KMS-11 (cell line): ENCODE measurements around the gene CTCFL.

Experiments used
- H2AFZ ChIP-seq: fragments of 200-600 bp; sonication (generic); 2 replicates; pipeline ENCODE4 v1.6.1; 2016; ENCODE audit warnings: antibody characterized with exemption, mixed run types, low read depth
- H3K27ac ChIP-seq: fragments of 200-600 bp; sonication (generic); 2 replicates; pipeline ENCODE4 v1.6.1; 2016; ENCODE audit warnings: mild to moderate bottlenecking, mixed run types
- H3K27me3 ChIP-seq: fragments of 200-600 bp; sonication (generic); 2 replicates; pipeline ENCODE4 v1.6.1; 2017; ENCODE audit warnings: mild to moderate bottlenecking, low read depth, mixed run types, moderate library complexity; ENCODE audit not compliant: insufficient read depth
- H3K36me3 ChIP-seq: fragments of 200-600 bp; sonication (generic); 2 replicates; pipeline ENCODE4 v1.6.1; 2017; ENCODE audit warnings: mild to moderate bottlenecking, mixed run types; ENCODE audit not compliant: insufficient read depth
- H3K4me1 ChIP-seq: fragments of 200-600 bp; sonication (generic); 2 replicates; pipeline ENCODE4 v1.6.1; 2016; ENCODE audit warnings: mild to moderate bottlenecking, low read depth, mixed run types; ENCODE audit not compliant: poor library complexity, severe bottlenecking
- H3K4me2 ChIP-seq: fragments of 200-600 bp; sonication (generic); 2 replicates; pipeline ENCODE4 v1.7.0; 2016; ENCODE audit warnings: mild to moderate bottlenecking, mixed run types
- H3K4me3 ChIP-seq: fragments of 200-600 bp; sonication (generic); IDR thresholded peaks from 2 replicates; pipeline ENCODE4 v1.6.1; 2017; ENCODE audit warnings: low read depth, low read length, mixed read lengths; ENCODE audit not compliant: insufficient read depth
- H3K79me2 ChIP-seq: fragments of 200-600 bp; sonication (generic); 2 replicates; pipeline ENCODE4 v1.6.1; 2016; ENCODE audit warnings: low read depth, mixed run types; ENCODE audit not compliant: insufficient read depth
- H3K9ac ChIP-seq: fragments of 200-600 bp; sonication (generic); 2 replicates; pipeline ENCODE4 v1.6.1; 2016; ENCODE audit warnings: mild to moderate bottlenecking, mixed run types
- H4K20me1 ChIP-seq: fragments of 200-600 bp; sonication (generic); 2 replicates; pipeline ENCODE4 v1.6.1; 2016; ENCODE audit warnings: mild to moderate bottlenecking, mixed run types; ENCODE audit not compliant: insufficient read depth
- TF ChIP-seq, protein P1 (sequence below): fragments of 200-600 bp; sonication (generic); conservative IDR thresholded peaks from 2 replicates; pipeline ENCODE4 v1.6.1; 2017; ENCODE audit warnings: low read depth, mild to moderate bottlenecking, antibody characterized with exemption, low read length, moderate library complexity, mixed read lengths

The CTCFL gene

DNA sequence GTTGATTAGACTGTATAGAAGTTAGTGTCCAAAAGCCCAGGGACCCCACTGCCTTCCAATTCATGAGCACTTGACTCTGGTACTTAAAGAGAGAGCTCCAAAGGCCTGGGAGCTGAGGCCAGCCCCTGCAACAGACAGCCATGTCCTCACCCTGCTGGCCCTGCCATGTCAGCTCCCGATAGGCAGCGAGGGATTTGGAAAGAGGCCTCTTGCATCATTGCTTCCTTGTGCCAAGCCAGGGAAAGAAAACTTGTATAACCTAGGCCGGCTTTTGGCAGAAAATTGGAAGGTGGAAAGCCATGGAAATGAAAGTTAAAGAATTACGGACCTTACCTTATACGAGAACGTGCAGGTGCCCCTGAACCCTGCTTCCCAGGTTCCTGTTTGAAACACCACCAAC is 27.5 kb upstream of the CTCFL start:
- H3K27ac ChIP-seq: no peak overlapping the region
- H3K4me1 ChIP-seq: no peaks in the 10 kb centered on the region
- TF ChIP-seq, protein P1, sequence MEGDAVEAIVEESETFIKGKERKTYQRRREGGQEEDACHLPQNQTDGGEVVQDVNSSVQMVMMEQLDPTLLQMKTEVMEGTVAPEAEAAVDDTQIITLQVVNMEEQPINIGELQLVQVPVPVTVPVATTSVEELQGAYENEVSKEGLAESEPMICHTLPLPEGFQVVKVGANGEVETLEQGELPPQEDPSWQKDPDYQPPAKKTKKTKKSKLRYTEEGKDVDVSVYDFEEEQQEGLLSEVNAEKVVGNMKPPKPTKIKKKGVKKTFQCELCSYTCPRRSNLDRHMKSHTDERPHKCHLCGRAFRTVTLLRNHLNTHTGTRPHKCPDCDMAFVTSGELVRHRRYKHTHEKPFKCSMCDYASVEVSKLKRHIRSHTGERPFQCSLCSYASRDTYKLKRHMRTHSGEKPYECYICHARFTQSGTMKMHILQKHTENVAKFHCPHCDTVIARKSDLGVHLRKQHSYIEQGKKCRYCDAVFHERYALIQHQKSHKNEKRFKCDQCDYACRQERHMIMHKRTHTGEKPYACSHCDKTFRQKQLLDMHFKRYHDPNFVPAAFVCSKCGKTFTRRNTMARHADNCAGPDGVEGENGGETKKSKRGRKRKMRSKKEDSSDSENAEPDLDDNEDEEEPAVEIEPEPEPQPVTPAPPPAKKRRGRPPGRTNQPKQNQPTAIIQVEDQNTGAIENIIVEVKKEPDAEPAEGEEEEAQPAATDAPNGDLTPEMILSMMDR: no peak
- no peaks in the 10 kb centered on the region for H4K20me1 ChIP-seq
- no peak overlapping the region for H2AFZ ChIP-seq
- no peaks in the 10 kb centered on the region for H3K79me2 ChIP-seq
- no peak overlapping the region for H3K4me2 ChIP-seq
- no peak overlapping the region for H3K4me3 ChIP-seq
- H3K36me3 ChIP-seq: no peaks in the 10 kb centered on the region
- peaks cover 76% of the 10 kb centered on the region for H3K27me3 ChIP-seq
- no peak overlapping the region for H3K9ac ChIP-seq

DNA sequence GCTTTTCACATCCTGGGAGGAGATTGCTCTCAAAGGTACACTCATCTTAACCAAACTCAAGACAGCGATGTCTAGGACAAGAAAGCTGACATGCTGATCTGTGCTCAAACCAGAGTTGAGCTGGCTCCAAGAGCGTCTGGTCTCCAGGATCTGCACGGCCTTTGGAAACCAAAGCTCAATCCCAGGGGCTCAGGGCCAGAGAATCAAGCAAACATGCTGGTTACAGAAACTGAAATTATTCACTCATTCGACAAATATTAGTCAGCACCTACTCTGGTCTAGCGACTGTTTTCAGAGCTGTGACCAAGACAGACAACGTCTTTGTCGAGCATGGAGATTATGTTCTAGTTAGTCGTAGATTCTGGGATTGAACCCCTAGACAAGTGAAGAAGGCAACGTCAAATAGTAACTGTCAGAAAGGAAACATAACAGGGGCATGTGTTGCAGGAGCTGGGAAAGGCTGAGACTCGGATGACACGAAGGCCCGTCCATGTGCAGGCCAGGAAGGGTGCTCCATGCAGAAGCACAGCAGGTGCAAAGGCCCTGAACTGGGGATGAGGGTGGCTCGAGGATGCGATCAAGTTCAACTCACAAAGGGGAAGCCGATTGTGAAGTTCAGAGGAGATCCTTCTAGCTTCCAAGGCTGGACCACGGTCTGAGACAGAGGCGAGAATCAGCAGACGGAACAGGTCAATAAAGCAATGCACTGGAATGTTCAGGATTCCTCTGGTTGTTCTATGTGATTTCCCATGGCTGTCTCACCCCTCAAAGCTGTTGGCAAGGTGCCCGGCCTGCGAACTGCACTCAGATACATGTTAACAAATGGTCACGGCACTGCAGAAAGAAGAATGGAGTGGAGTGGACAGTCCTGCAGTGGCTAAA is 23.5 kb upstream of the CTCFL start:
- no peak overlapping the region for H3K4me2 ChIP-seq
- H3K27me3 ChIP-seq: peaks cover 61% of the 10 kb centered on the region; the same call in 1 of the 2 replicates

DNA sequence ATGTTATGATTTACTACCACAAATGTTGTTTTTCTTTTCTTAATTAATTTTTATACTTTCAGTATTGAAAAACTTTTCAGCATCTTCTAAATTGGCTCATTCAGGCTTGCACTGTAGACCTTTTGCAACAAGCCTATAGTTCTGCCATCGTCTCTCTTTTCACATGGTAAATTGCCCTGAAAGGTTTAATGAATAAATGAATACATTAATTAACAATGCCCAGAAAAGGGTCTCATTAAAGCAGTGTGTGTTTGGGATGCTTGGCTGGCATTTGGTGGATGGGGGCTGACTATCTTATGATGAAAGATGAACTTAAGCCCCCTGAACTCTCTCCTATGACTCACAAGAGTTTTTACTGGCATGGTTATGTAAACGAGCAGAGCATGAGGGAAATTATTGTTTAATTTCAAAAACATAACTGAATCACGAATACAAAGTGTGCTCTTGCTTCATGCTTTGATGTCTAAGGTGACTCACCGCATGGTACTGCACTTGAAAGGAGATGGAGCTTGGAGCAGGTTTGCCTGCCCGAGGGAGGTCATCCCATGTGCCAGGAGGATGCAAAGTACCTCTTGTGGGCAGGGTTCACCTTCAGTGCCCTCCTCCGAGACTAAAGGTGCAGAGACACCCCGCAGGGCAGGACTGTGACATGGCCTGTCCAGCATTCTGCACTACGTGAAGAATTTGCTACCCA is 22.2 kb upstream of the CTCFL start:
- no peaks in the 10 kb centered on the region for H3K4me1 ChIP-seq
- TF ChIP-seq, protein P1: no peak
- no peak overlapping the region for H3K9ac ChIP-seq
- no peak overlapping the region for H3K4me3 ChIP-seq
- no peaks in the 10 kb centered on the region for H4K20me1 ChIP-seq
- H3K36me3 ChIP-seq: no peaks in the 10 kb centered on the region
- H2AFZ ChIP-seq: no peak overlapping the region
- no peaks in the 10 kb centered on the region for H3K79me2 ChIP-seq
- H3K4me2 ChIP-seq: no peak overlapping the region
- H3K27me3 ChIP-seq: peaks cover 53% of the 10 kb centered on the region; the same call in 1 of the 2 replicates
- H3K27ac ChIP-seq: no peak overlapping the region

More for the DNA sequence above, 23.5 kb upstream of the CTCFL start:
- no peak overlapping the region for H3K9ac ChIP-seq
- H3K36me3 ChIP-seq: no peaks in the 10 kb centered on the region
- TF ChIP-seq, protein P1: no peak
- no peaks in the 10 kb centered on the region for H3K4me1 ChIP-seq
- H4K20me1 ChIP-seq: no peaks in the 10 kb centered on the region
- H3K27ac ChIP-seq: no peak overlapping the region
- H3K4me3 ChIP-seq: no peak overlapping the region
- no peaks in the 10 kb centered on the region for H3K79me2 ChIP-seq
- no peak overlapping the region for H2AFZ ChIP-seq

DNA sequence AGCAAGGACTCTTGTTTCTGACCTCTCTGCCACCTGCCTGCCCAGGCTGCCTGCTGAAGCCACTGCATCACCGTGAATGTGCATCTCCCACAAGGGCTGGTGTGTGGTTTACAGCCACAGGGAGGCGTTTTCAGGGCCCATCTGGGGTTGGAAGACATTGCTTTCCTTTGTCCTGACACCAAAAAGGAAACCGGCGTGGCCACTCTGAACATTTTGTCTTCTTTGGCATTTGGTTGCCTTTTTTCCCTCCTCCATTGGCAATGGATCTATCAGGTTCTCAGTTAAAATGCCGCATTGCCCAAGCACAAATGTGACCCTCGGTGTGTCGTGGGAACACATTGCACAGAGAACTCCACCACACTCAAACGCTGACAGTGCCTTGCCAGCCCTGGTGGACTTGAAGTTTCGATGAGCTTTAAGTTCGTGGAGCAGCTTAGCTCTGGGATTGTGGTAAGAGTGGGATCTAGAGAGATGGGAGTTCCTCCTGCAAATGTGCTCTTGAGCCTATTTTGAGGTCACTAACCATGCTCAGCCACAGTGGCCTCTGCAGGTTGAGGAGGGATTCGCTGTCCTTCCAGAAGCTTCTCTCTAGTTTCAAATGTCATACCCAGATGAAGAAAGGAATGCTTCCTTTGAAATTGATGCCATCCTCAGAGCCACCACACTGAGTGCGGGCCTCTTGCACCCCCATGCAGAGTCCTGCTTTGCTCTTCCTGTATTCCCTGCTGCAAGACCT is 21.2 kb upstream of the CTCFL start:
- Histone ChIP-seq H3K27ac (no peak overlapping the region), H3K27me3 (peaks cover 44% of the 10 kb centered on the region; the same call in 1 of the 2 replicates), H3K4me3 (no peak overlapping the region), H3K79me2 (no peaks in the 10 kb centered on the region), H3K4me2 (no peak overlapping the region), H2AFZ (no peak overlapping the region), H3K9ac (no peak overlapping the region), H3K36me3 (no peaks in the 10 kb centered on the region), H4K20me1 (no peaks in the 10 kb centered on the region), H3K4me1 (no peaks in the 10 kb centered on the region)
- TF ChIP-seq, protein P1: no peak
